ENCODE results near the gene NKAIN1. TPM values are rescaled to one million over a fixed set of nuclear protein-coding genes. Genes with fewer than 3 reads are reported as not detected.
"Not testable (repeated sequence)": the region's sequence is repeated elsewhere in the genome, so short reads cannot be mapped to it uniquely, and the experiment has no call there.

Gene NKAIN1
- total RNA-seq, 1 donor from 2014 or later, result 0.92 TPM

DNA sequence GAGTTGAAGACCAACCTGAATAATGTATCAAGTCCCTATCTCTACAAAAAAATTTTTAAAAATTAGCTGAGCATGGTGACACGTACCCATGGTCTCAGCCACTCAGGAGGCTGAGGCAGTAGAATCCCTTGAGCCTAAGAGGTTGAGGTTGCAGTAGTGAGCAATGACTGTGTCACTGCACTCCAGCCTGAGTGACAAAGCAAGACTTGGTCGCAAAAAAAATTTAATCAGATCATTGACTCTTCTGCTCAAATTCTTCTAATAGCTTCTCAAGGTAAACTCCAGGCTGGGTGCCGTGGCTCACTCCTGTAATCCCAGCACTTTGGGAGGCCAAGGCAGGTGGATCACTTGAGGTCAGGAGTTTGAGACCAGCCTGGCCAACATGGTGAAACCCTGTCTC, 88.3 kb downstream of the NKAIN1 start:
- no peak for ATAC-seq

DNA sequence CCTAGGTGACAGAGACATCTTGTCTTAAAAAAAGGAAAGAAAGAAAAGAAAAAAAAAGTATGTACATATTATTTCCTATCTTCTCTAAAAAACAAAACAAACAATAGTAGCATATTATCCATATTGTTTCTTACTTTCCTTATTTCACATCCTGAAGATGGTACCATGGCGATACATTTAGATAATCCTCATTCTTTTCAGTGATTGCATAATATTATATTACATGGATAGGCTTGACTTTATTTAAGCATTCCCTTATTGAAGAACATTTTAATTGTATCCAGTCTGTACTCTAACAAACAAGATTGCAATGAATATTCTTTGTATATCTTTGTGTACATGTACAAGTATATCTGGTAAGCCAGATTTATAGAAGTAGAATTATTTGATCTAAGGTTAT, 91.3 kb downstream of the NKAIN1 start:
- ATAC-seq, result no peak

DNA sequence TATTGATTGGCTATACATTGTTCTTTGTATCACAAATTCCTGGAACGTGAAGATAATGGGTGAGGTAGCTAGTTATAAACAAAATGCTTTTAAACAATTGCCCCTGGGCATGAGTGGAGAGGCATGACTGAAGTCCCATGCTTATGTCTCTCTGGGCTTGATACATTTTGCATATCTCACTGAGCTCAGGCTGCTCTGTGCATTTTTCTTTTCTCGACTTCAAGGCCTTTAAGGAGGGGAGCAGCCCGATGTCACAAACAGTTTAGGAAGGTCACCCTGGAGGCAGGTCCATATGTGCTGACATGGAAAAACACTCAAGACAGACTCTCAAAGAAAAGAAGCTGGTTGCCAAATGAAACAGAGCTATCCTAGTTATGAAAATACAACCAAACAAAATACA, 94.0 kb downstream of the NKAIN1 start:
- no peak for ATAC-seq

DNA sequence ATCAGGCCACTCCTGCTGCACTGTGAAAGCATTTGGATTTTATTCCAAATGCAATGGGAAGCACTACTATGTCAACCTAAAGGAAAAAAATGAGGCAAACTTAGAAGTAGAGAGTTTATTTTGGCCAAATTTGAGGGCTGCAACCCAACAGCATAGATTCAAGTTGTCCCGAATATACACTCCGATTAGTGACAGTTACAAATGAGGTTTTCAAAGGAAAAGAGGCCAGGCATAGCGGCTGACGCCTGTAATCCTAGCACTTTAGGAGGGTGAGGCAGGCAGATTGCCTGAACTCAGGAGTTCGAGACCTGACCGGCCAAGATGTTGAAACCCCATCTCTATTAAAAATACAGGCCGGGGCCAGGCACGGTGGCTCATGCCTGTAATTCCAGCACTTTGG, 95.2 kb downstream of the NKAIN1 start:
- ATAC-seq, result no peak

DNA sequence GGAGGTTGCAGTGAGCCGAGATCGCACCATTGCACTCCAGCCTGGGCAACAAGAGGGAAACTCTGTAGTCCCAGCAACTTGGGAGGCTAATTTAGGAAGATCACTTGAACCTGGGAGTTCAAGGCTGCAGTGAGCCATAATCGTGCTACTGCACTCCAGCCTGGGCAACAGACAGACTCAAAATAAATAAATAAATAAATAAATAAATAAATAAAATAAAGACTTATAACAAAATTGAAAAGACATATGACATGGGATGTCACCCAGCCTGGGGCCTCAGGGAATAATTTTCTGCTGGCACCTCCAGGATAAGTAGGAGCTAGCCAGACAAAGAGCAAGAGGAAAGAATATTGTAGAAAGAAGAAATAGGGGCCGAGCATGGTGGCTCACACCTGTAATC, 96.2 kb downstream of the NKAIN1 start:
- no peak for ATAC-seq

DNA sequence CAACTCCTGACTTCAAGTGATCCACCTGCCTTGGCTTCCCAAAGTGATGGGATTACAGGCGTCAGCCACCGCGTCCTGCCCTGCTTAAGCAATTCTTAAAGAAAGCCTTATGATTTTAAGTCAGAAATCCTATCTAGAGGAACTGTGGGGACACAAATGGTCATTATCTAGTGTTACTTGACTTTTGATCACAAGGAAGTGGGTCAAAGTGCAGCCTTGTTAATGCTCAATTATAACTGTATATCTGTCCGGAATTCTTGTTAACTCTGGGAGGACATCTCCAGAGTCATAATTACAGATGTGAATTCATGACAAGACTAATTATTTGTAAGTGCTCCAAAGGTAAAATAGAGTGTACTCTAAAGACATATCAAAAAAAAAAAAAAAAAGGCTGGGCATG, 97.3 kb downstream of the NKAIN1 start:
- no peak for ATAC-seq

DNA sequence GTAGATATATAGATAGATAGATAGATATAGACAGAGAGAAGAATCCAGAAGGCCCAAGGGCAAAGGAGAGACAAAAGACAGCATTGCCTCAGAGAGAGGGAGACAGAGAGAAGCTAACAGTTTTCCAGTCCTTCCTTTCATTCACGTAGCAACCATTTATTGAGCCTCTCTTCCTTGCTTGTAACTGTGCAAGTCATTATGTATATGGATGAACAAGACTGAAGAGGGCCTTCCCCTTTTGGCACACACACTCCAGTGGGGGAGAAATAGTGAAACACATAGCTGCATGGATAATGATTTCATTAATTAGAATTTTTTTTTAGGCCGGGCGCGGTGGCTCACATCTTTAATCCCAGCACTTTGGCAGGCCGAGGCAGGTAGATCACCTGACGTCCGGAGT, 99.4 kb downstream of the NKAIN1 start:
- peak; percentile 55 for ATAC-seq

DNA sequence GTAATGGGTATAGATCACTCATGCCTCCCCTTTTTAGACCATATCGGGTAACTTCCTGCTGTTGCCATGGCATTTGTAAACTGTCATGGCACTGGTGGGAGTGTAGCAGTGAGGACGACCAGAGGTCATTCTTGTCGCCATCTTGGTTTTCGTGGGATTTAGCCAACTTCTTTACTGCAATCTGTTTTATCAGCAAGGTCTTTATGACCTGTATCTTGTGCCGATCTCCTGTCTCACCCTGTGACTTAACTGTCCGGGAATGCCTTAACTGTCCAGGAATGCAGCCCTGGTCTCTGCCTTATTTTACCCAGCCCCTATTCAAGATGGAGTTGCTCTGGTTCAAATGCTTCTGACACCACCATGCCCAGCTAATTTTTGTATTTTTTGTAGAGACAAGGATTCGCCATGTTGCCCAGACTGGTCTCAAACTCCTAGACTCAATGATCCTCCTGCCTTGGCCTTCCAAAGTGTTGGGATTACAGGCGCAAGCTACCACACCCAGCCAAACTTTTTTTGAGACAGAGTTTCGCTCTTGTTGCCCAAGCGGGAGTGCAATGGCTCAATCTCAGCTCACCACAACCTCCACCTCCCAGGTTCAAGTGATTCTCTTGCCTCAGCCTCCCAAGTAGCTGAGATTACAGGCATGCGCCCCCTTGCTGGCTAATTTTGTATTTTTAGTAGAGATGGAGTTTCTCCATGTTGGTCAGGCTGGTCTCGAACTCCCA, 100.7 kb downstream of the NKAIN1 start:
- not testable (repeated sequence) for ATAC-seq

DNA sequence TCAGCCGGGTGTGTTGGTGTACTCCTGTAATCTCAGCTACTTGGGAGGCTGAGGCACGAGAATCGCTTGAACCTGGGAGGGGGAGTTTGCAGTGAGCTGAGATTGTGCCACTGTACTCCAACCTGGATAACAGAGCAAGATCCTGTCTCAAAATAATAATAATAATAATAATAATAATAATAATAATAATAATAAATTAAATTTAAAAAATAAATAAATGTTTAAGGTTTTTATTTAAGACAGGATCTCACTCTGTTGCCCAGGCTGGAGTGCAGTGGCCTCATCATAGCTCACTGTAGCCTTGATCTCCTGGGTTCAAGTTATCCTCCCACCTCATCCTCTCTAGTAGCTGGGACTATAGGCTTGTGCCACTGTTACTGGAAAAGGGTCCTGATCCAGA, 101.8 kb downstream of the NKAIN1 start:
- ATAC-seq, result not testable (repeated sequence)

DNA sequence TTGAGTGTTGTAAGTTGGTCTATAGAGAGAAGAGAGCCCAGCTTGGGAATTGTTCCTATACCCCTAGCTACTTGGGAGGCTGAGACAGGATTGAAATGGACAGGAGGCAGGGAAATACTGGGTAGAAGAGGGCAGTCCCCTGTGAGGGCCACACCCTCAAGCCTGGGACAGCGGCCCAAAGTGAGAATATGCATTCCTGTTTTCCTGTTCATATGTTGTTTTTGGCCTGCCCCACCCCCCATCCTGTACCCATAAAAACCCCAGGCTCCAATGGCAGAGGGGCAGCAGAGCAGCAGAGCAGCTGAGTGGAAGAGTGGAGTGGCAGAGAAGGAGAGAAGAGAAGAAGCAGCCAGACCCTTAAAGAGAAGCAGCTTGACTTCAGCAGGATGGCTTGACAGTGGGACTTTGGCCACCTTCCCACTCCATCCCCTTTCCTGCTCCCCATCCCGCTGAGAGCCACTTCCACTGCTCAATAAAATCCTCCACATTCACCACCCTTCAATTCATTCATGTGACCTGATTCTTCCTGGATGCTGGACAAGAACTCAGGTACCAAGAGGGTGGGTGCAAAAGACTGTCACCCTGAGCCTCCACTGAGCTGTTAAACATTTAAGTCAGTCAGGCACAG, 103.6 kb downstream of the NKAIN1 start:
- no peak for ATAC-seq

DNA sequence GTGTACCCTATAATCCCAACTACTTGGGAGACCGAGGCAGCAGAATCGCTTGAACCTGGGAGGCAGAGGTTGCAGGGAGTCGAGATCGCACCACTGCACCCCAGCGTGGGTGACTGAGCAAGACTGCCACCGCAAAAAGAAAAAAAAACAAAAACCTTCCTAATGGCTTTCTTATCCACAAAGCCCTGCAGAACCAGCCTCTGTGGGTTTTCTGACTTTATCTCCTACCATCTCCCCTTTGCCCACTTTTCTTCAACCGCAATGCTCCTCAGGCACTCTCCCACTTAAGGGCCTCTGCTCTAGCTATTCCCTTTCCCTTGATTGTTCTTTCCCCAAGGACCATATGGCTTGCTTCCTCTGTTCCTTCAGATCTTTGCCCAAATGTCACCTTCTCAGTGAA, 106.3 kb downstream of the NKAIN1 start:
- no peak for ATAC-seq

Other genes with a start within 250 kb of the NKAIN1 start
- 63.0 TPM for gene PUM1, start 174.2 kb downstream of the NKAIN1 start, total RNA-seq
- gene SNRNP40, start 56.9 kb upstream of the NKAIN1 start, total RNA-seq, result 41.6 TPM
- gene ZCCHC17, start 57.1 kb upstream of the NKAIN1 start, total RNA-seq, result 17.5 TPM
- 0.36 TPM for gene FABP3, start 133.2 kb upstream of the NKAIN1 start, total RNA-seq
- gene SERINC2, start 173.3 kb upstream of the NKAIN1 start, total RNA-seq, result 109 TPM